ENCODE measurements around the gene ARHGEF28. TPM values are rescaled to one million over a fixed set of nuclear protein-coding genes. Genes with fewer than 3 reads are reported as not detected.

ARHGEF28 gene
- polyA plus RNA-seq, 3 donors = not detected

GRCh38 chr5:73987915-73988314 lies 361.9 kb downstream of the ARHGEF28 start:
- Mint-ChIP-seq H3K27me3 (ENCODE audit: low read depth in 3 of 3) (peaks cover 6 to 10% (median 10%) of the 10 kb centered on the region in 3 donors), H3K4me1 (no peaks in the 10 kb centered on the region), H3K36me3 (no peaks in the 10 kb centered on the region), H3K4me3 (no peak overlapping the region), H3K27ac (no peak overlapping the region), H3K9me3 (peaks cover 0 to 6% (median 4%) of the 10 kb centered on the region in 7 donors)
- Histone ChIP-seq H3K36me3 (replicated peaks in 1 of 2; ENCODE audit: control insufficient read depth in 1 of 2, insufficient read depth in 2 of 2, low read length in 2 of 2) (no peaks in the 10 kb centered on the region), H3K9me3 (replicated peaks in 1 of 2; ENCODE audit: control insufficient read depth in 1 of 2, insufficient read depth in 1 of 2, low read length in 2 of 2) (no peaks in the 10 kb centered on the region), H3K4me3 (replicated peaks in 1 of 3; ENCODE audit: low read depth in 2 of 3, low read length in 3 of 3) (no peak overlapping the region), H3K9ac (ENCODE audit: insufficient read depth, low read length, poor library complexity, severe bottlenecking) (no peak overlapping the region), H4K20me1 (ENCODE audit: insufficient read depth, low read length) (no peaks in the 10 kb centered on the region), H3K27me3 (ENCODE audit: control insufficient read depth in 2 of 2, insufficient read depth in 2 of 2, low read length in 2 of 2) (no peaks in the 10 kb centered on the region), H3K4me1 (ENCODE audit: control insufficient read depth in 1 of 2, insufficient read depth in 2 of 2, low read length in 2 of 2) (no peaks in the 10 kb centered on the region), H3K79me2 (ENCODE audit: insufficient read depth, low read length) (no peaks in the 10 kb centered on the region), H3K27ac (ENCODE audit: low read depth in 1 of 2, low read length in 2 of 2) (no peak overlapping the region), H2AFZ (ENCODE audit: insufficient read depth, low read depth, low read length, poor library complexity, severe bottlenecking) (no peak overlapping the region), H3K4me2 (replicated peaks; ENCODE audit: extremely low read depth, low read length, poor library complexity, severe bottlenecking) (no peak overlapping the region)
- no CpG with 5 or more reads among the region's 3 CpGs for WGBS (ENCODE audit: insufficient coverage)
- intact Hi-C loops (cut with micrococcal nuclease) = no loop called here
- DNase-seq = no peak
- no peak for TF ChIP-seq CTCF (IDR thresholded peaks at IDR 0.05)

GRCh38 chr5:73989956-73990355 lies 364.0 kb downstream of the ARHGEF28 start:
- peaks cover 0 to 12% (median 8%) of the 10 kb centered on the region in 7 donors for H3K9me3 Mint-ChIP-seq
- WGBS (ENCODE audit: insufficient coverage) = 71% methylated on average over 1 of the region's 3 CpGs

More at GRCh38 chr5:73989956-73990355, 364.0 kb downstream of the ARHGEF28 start:
- DNase-seq = no peak
- Histone ChIP-seq H3K27me3 (ENCODE audit: control insufficient read depth in 2 of 2, insufficient read depth in 2 of 2, low read length in 2 of 2) (no peaks in the 10 kb centered on the region), H3K79me2 (ENCODE audit: insufficient read depth, low read length) (no peaks in the 10 kb centered on the region), H3K4me2 (replicated peaks; ENCODE audit: extremely low read depth, low read length, poor library complexity, severe bottlenecking) (no peak overlapping the region), H4K20me1 (ENCODE audit: insufficient read depth, low read length) (no peaks in the 10 kb centered on the region), H3K9me3 (replicated peaks in 1 of 2; ENCODE audit: control insufficient read depth in 1 of 2, insufficient read depth in 1 of 2, low read length in 2 of 2) (no peaks in the 10 kb centered on the region), H3K4me3 (replicated peaks in 1 of 3; ENCODE audit: low read depth in 2 of 3, low read length in 3 of 3) (no peak overlapping the region), H3K9ac (ENCODE audit: insufficient read depth, low read length, poor library complexity, severe bottlenecking) (no peak overlapping the region), H3K4me1 (ENCODE audit: control insufficient read depth in 1 of 2, insufficient read depth in 2 of 2, low read length in 2 of 2) (no peaks in the 10 kb centered on the region), H3K36me3 (replicated peaks in 1 of 2; ENCODE audit: control insufficient read depth in 1 of 2, insufficient read depth in 2 of 2, low read length in 2 of 2) (no peaks in the 10 kb centered on the region), H3K27ac (ENCODE audit: low read depth in 1 of 2, low read length in 2 of 2) (no peak overlapping the region), H2AFZ (ENCODE audit: insufficient read depth, low read depth, low read length, poor library complexity, severe bottlenecking) (peak overlapping the region; percentile 8)
- intact Hi-C loops (cut with micrococcal nuclease) = no loop called here
- Mint-ChIP-seq H3K4me1 (no peaks in the 10 kb centered on the region), H3K4me3 (no peak overlapping the region), H3K27ac (no peak overlapping the region), H3K27me3 (ENCODE audit: low read depth in 3 of 3) (peaks cover 5 to 10% (median 5%) of the 10 kb centered on the region in 3 donors), H3K36me3 (no peaks in the 10 kb centered on the region)
- no peak for TF ChIP-seq CTCF (IDR thresholded peaks at IDR 0.05)

Small RNA genes within 50 kb of the gene (small RNA-seq; reads per million reads assigned to genes)
- not detected for gene RNU7-196P (ENCODE audit: insufficient read length, low read depth)

Other genes starting within 250 kb of the ARHGEF28 start
- under 1 TPM in 1 of 3 donors, not detected in 2; 0.04 TPM for gene FOXD1, start 177.4 kb upstream of the ARHGEF28 start, polyA plus RNA-seq
- 100 to 1,000 TPM; 486 to 559 (median 512) TPM for gene BTF3, start 127.8 kb upstream of the ARHGEF28 start, polyA plus RNA-seq
- gene ANKRA2, start 60.6 kb upstream of the ARHGEF28 start, polyA plus RNA-seq = 10 to 100 TPM; 13.4 to 14.9 (median 13.5) TPM
- 1 to 10 TPM; 2.8 to 8.6 (median 2.8) TPM for gene UTP15, start 60.5 kb upstream of the ARHGEF28 start, polyA plus RNA-seq

All from CD14-positive monocyte (primary cell).